ENCODE data around the gene GPS1.

The GPS1 gene

DNA sequence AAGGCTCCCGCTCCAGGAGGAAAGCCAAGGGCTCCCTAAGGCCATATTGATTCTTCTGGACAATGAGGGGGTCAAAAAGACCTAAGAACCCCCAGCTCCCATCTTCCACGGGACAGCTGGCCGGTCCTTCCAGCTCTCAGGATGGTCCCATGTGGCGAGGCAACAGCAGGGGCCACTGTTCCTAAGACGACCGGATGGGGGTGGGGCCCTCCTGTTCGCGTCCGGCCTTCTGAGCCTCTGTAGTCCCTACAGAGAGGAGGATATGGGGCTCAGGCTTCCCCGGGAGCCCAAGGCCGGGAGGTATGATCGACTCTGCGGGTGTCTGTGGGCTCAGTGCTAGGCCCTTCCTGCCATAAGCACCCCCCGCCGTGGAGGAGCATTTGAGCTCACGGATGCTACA, 8.2 kb upstream of the GPS1 start:
- no peak for DNase-seq (ENCODE audit: low read depth, low spot score)

DNA sequence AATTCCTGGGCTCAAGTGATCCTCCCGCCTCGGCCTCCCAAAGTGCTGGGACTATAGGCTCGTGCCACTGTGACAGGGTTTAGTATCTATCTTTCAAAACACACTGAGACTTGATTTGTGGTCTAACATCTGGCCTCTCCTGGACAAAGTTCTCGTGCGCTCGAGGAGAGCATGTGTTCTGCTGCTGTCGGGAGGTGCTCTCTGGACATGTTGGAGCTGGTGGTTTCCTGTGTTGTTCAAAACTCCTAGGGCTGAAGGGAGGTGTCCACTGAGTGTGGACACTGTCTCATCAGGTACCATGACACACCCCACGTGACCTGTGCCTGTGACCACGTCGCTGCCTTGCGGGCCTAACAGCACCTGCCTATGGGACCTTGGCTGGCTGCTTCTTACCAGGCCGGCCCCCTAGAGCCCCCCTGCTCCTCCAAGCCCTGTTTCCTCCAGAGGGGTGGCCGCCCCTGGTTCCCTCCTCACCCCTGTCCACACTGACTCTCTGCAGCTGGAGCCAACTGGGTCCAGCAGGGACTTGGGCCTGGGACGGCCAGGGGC, 5.7 kb upstream of the GPS1 start:
- no peak for DNase-seq (ENCODE audit: low read depth, low spot score)

DNA sequence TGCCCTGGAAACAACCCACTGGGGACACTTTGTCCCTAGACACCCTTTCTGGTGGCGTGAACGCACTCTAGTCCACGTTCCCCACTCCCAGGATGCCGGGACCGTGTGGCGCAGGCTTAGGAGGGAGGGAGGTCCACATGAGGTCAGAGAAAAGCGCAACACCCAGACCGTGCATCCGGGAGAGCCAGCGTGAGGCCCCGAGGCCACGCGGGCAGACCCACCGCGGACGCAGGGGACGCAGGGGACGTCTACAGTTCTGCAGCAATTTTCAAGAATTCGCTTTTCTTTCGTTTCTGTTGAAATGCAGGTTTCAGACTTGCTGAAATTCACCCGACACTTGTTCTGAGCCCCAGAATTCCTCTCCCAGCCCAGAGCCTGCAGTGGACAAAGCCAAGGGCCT, 4.8 kb upstream of the GPS1 start:
- DNase-seq (ENCODE audit: low read depth, low spot score), result no peak

DNA sequence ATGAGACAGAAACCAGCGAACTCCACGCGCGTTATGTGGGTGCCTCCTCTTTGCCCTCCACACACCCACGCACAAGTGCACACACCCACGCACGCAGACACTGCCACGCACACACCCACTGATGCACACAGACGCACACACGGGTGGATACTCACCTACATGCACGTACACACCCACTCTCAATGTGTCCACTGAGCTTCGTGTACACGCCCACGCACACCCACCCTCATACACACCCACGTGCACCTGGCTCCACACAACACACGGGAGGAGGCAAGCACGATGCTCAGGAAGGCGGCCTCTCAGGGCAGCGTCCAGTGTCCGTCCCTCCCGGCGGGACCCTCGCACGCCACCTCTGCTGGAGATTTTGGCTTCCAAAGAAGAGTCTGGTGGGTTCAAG, 4.3 kb upstream of the GPS1 start:
- no peak for DNase-seq (ENCODE audit: low read depth, low spot score)

DNA sequence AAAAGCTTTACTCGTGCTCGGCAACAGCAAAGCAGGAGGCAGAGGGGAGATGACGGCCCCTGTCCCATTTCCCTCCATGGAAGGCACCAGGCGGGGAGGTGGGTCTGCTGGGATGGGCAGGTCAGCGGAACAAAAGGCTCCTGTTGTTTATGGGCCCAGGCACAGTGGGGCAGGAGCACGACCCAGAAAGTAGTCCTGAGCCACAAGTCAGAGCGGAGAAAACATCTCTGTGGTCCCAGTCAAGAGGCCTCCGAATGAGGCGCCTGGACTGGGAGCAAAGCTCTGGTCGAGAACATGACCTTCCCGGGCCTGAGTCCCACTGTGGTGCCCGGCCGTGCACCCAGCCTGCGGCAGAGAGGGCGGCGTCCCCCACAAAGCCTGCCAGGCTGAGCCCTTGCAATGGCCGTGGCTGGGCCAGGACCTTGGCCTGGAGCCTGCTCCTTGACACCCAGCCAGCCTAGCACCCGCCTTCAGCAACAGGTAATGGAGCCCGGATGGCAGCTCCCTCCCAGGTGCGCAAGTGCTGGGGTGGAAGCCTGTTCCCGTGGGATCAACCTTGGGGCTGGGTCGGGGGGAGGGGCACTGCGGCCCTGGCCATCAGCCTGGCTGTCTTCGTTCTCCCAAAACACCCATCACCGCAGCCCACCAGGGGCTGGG, 3.7 kb upstream of the GPS1 start:
- no peak for DNase-seq (ENCODE audit: low read depth, low spot score)

DNA sequence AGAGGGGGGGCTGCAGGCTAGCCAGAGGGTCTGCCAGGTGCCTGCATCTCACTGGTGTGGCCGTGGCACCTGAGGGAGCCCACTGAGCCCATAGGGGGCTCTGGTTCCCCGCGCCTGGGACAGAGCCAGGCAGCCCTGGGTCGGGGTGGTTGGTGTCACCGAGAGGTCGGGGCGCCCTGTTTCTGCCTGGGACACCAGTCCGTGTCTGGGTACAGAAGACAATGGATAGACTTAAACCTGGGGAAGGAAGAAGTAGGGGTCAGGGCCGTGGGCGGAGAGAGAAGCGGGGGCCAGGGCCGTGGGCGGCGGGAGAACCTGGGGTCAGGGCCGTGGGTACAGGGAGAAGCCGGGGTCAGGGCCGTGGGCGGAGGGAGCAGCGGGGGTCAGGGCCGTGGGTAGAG, 3.1 kb upstream of the GPS1 start:
- no peak for DNase-seq (ENCODE audit: low read depth, low spot score)

DNA sequence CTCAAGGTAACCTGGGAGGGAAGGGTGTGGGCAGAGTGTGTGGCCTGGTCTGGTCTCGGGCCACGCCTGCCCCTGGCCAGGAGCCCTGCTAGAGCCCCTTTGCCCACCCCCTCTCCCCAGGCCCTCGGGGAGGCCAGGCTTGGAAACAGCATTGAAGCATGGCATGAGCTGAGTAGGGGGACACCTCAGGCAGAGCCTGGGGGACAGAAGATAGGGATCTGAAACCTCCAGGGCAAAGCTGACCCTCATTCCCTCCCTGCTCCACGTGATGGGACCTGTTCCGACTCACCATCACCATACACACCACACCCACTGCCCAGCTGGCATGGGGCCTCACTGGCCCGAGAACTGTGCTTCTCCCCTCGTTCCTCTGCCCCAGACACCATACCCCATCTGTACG, 2.6 kb upstream of the GPS1 start:
- DNase-seq (ENCODE audit: low read depth, low spot score), result no peak

DNA sequence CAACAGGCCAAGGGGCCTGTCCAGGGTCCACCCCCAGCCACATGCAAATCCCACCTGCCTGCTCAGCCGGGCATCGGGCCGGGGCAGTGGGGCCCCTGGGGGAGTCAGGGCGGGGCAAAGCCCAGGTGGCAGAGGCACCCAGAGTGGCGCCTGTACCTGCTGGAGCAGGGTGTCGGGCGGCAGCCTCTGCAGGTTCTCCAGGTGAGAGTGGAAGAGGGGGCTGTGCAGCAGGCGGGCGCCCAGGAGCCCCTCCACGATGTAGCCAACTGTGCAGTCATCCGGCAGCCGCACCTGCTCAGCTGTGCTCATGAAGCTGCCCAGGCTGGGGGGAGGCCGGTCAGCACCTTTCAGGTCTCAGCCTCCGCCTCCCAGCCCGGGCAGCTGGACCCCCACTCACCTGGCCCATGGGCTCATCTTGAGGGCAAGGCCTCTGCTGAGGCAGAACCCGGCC, 2.2 kb upstream of the GPS1 start:
- DNase-seq (ENCODE audit: low read depth, low spot score), result no peak

DNA sequence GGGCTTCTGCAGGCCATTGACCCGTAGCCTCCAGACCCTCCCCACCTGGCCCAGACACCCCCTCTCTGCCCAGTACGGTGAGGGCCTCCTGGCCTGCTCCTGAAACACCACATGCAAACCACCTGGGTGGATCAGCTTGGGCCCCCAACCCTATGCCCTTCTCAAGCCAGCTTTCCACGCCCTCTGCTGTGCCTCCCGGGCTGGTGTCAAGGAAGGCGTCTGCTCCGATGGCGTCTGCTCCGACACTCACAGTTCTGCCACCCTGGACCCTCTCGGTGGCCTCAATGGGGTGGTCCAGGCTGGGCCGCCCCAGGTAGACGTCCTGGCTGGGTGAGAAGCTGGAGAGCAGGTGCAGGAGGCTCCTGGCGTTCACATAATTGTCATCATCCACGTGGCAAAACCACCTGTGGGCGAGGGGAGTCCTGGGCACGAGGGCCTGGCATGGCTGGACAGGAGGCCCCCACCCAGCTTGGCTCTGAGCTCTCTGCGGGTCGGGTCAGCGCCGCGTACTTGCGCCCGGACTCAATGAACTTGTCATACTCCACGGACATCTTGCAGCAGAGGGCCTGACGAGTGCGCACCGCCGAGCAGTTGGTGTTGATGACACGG, 1.4 kb upstream of the GPS1 start:
- no peak for DNase-seq (ENCODE audit: low read depth, low spot score)

DNA sequence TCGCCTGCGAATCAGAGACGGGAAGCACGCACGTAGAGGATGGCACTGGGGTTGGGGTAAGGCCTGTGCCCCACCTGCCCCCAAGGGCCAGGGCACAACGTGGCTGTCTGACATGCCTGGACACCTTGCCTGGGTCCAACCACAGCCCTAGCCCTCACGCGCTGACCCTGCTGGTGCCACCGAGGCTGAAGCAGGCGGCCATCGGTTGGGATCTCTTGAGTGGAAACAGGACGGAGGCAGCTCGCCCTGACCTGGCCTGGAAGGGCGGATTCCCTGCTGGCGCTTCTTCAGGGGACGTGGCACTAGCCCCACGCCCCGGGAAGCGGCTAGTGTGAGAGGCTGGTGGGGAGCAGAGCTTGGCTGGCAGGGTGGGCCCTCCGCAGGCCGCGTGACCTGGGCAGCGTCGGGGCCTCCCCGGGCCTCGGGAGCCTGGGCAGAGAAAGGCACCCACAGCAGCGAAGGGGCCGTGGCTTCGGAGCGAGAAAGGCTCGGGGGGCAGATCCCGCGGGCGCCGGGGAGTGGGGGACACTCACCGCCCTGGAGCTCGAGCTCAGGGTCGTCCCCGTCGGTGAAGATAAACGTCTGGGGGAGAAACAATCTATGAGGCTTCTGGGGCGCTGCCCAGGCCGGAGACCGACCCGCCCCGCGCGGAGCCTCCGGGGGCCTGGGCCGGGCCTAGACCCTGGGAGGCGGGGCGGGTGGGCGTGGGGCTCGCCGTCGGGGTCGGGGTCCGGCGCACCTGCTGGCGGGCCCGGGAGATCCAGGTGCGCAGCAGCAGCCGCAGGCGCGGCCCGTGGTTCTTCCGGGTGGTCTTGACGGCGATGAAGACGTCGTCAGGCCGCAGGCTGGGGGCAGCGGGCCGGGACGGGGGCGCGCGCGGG, 697 bp upstream of the GPS1 start:
- no peak for DNase-seq (ENCODE audit: low read depth, low spot score)

DNA sequence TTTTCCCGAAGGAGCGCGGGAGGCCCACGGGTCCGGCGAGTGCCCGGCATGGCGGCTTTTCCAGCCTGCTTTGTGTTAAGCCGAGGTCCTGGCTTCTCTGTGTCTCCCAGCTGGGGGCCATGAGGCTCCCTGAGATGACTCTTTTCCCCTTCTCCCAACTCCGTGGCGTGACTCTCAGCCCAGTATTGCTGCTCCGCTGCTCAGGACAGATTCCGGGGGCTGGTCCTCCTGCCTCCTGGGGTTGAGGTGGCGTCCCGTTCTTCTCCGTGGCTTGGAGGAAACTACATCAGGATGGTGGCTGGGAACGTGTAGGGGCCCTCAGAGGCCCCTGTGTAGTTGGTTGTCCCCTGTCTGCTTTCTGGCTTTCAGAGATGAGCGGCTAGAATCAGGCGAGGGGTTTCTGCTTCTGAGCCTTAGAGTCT, 951 bp downstream of the GPS1 start:
- DNase-seq (ENCODE audit: low read depth, low spot score), result no peak

DNA sequence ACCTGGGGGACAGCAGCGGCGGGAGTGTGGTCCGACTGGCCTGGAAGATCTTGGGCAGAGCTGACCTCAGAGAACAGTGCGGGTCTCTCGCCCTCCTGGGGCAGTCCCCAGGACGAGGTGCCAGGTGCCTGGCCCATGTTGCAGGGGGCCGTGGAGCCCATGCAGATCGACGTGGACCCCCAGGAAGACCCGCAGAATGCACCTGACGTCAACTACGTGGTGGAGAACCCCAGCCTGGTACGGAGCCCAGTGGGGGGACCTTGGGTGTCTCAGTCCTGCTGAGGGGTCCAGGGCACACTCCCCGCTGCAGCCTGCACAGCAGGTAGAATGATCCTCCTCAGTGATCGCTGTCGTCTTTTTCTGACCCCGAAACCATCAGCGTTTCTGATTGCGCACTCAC, 1.4 kb downstream of the GPS1 start:
- DNase-seq (ENCODE audit: low read depth, low spot score), result no peak

DNA sequence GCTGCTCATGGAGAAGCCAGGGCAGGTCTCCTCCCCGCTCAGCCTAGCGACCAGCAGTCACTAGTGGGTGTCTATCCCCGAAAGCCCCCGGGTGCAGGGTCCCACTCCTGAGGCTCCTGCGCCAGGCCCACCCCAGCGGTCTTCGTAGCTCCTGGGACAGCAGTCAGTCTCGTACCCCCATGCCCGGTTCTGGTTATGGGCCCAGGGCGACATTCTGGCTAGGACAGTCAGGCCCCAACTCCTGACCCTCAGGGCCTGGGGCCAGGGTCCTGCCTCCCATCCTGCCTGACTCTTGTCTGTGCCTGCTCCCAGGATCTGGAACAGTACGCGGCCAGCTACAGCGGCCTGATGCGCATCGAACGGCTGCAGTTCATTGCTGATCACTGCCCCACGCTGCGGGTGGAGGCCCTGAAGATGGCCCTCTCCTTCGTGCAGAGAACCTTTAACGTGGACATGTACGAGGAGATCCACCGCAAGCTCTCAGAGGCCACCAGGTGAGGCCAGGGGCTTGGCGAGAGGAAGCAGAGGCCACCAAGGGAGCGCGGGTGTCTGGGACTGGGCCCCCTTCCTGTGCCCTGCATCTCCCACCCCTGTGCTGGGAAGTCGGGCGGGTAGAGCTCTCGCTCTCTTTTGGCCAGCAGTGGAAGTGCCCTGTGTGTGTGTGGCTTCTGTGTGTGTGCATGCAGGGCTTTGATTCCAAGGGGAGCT, 2.0 kb downstream of the GPS1 start:
- DNase-seq (ENCODE audit: low read depth, low spot score), result no peak

DNA sequence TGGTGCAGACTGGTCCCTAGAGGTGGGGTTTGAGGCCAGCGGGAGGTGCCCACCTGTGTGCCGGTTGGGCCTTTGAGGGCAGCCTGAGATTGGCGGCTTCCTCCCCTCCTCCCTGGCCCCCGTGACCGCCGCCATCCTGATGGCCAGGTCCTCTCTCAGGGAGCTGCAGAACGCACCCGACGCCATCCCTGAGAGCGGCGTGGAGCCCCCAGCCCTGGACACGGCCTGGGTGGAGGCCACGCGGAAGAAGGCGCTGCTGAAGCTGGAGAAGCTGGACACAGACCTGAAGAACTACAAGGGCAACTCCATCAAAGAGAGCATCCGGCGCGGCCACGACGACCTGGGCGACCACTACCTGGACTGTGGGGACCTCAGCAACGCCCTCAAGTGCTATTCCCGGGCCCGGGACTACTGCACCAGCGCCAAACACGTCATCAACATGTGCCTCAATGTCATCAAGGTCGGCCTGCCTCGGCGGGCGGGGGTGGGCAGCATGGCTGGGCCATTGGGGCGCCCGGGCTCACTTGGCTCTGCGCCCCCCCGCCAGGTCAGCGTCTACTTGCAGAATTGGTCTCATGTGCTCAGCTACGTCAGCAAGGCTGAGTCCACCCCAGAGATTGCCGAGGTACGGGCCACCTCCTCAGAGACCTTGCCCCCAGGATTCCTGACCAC, 2.8 kb downstream of the GPS1 start:
- DNase-seq (ENCODE audit: low read depth, low spot score), result no peak

DNA sequence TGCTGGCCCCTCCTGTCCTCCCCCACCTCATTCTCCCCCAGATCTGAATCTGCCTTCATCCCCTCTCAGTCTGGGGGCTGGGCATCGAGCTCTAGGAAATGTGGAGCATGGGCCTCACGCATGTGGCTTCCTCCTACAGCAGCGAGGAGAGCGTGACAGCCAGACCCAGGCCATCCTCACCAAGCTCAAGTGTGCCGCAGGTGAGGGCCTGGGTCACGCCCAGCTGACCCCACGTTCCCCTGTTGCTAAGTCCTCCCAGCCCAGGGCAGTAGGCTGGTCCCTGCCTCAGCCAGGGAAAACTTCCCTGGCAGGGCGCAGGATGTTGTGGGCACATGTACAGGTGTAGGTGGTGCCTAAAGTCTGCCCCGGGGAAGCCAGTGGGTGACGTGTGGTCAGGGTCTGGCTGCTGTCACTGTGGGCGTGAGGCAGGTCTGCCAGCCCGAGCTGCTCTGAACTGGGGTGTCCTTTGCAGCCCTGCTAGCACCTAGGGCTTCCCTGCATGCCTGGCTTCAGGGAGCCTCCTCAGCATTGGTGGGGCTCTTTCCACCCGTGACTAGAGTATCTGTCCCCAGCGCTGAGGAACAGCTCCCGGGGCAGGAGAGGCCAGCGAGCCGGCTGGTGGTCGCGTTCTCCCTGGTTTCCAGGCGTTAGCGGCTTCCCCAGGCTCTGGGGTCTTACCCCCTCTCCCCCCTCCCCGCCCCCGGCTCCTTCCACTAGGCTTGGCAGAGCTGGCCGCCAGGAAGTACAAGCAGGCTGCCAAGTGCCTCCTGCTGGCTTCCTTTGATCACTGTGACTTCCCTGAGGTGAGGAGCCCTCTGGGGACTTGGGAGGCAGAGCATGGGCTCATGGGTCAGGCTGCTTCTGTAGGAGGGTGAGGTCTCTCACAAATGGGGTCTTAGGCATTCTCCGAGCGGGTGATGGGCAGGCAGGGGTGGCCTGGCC, 3.6 kb downstream of the GPS1 start:
- no peak for DNase-seq (ENCODE audit: low read depth, low spot score)

DNA sequence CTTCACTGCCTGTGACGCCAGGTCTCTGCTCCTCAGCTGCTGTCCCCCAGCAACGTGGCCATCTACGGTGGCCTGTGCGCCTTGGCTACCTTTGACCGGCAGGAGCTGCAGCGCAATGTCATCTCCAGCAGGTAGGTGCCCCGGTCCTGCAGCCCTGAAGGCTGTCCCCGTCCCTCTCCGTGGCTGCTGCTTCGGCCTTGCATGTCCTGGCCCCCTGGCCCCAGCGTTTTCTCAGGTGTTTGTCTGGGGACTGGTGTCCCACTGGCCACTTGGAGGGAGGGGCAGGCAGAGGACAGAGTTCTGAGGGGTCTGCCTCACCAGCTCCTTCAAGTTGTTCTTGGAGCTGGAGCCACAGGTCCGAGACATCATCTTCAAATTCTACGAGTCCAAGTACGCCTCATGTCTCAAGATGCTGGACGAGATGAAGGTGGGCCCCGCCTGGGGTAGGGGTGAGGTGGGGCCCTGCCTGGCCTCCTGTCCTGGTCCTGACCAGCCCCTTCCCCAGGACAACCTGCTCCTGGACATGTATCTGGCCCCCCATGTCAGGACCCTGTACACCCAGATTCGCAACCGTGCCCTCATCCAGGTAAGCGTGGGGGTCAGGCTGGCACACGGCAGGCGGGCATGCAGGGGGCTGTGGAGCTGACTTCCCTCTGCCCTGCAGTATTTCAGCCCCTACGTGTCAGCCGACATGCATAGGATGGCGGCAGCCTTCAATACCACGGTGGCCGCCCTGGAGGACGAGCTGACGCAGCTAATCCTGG, 4.4 kb downstream of the GPS1 start:
- no peak for DNase-seq (ENCODE audit: low read depth, low spot score)

DNA sequence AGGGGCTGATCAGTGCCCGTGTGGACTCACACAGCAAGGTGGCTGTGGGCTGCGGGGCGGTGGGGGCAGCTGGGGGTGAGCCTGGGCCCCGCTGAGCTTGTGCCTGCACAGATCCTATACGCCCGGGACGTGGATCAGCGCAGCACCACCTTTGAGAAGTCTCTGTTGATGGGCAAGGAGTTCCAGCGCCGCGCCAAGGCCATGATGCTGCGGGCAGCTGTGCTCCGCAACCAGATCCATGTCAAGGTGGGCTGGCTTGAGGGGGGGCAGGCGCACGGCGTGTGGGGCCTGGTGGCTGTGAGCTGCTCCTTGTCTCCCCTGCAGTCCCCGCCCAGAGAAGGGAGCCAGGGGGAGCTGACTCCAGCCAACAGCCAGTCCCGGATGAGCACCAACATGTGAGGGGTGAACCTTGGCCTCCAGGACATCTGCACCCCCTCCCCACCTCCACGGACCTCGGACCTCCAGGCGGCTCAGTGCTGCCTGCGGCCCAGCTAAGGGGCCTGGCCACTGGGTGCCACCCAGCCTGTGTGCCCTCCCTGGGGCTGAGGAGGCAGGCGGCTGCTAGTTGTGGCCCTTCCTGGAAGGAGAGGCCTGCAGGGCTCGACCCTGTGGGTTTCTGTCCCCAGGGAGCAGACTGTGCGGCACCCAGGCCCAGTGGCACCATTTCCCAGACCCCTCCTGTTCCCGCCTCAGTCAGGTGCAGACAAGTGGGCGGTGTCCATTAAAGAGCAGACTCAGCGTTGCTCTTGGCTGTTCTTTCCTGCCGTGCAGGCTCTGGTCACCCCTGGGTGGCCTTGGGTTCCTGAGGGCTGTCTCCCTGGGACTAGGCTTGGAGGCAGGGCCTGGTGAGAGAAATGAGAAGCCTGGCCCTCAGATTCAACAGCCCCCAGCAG, 5.3 kb downstream of the GPS1 start:
- no peak for DNase-seq (ENCODE audit: low read depth, low spot score)

DNA sequence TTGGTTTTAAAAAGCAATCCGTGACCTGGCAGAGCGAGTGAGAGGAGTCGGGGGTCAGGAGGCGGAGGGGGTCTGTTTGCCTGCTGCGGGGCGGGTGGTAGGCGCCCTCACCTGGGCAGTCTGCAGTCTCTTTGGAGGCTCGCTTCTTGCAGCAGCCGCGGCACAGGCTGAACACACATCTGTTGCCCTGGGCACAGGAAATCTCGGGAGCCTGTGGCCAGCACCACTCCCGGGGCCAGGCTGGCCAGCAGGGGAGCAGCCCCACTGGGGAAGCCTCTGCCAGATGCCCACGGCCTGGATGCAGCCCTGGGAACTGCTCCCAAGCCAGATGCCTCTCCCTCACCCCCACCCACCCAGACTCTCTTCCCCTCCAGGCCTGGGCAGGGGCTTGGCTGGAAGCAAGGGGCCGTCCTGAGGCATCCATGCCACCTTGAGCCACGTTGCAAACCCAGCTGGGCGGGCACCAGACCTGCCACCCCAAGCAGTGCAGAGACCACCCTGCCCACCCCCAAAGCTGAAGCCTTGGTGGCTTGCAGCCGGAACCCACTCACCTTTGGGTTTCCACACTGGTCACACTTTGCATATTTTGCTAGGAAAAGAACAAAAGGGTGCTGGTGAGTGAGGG, 6.6 kb downstream of the GPS1 start:
- no peak for DNase-seq (ENCODE audit: low read depth, low spot score)
